Measurements from ENCODE around the gene MARCO. TPM values are rescaled to one million over a fixed set of nuclear protein-coding genes. Genes with fewer than 3 reads are reported as not detected.

The MARCO gene
- total RNA-seq, 1 experiment from 2014 or later = 0.54 TPM

DNA sequence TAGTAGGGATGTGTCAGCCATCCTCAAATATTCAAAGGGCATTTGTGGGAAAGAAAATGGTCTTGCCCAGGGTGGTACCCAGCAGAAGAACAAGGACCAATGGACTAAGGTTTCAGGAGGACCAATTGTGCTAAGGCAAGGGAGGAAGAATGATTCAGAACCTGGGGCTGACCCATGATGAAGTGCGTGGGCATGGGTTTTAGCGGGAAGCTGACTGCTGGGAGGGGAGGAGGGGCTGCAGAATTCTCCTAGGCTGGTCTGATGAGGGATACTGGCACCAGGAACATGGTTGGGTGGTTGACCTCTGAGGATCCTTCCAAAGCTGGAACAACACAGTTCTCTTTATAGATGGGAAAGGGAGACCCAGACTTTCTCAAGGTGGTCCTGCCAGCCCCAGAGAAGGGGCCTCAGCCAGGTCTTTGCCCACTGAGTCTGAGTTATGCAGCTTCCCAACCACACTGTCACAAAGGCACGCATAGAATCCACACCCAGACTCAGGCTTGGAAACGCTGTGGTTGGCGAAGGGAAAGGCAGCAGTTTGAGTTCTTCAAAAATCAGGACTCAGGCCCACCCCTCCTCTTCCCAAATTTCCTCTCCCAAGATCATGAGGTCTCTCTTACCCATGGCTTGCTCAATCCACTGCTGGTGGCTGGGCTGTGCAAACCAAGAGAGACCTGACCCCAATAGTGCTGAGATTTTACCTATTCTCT lies 37.3 kb downstream of the MARCO start:
- ATAC-seq (no peak), DNase-seq (ENCODE audit: low read depth, low spot score) (no peak)
- POLR2A ChIA-PET = no interaction called here
- no peak overlapping the region for H2AFZ ChIP-seq (ENCODE audit: low read depth, low read length, poor library complexity, severe bottlenecking)
- H3K9ac ChIP-seq (ENCODE audit: low read length) = no peak overlapping the region
- TF ChIP-seq JUND (IDR thresholded peaks at IDR 0.05) = no peak
- no peaks in the 10 kb centered on the region for H3K9me3 ChIP-seq (ENCODE audit: control insufficient read depth in 1 of 2, insufficient read depth in 1 of 2, low read depth in 1 of 2, low read length in 2 of 2)
- CTCF ChIA-PET = no interaction called here
- peaks cover 0 to 1% of the 10 kb centered on the region in 2 experiments; a peak in 1 of 4 replicates for H3K4me1 ChIP-seq (ENCODE audit: control insufficient read depth in 1 of 2, insufficient read depth in 2 of 2, low read length in 2 of 2)
- no peaks in the 10 kb centered on the region for H3K9me2 ChIP-seq (ENCODE audit: insufficient read depth)
- peaks cover 11% of the 10 kb centered on the region for H3K27me3 ChIP-seq (ENCODE audit: insufficient read depth, low read length)
- H4K20me1 ChIP-seq (ENCODE audit: insufficient read depth) = no peaks in the 10 kb centered on the region
- RAD21 ChIA-PET (ENCODE audit: low non-redundant PET in 1 of 2, low total read pairs in 2 of 2, uncharacterized antibody in 2 of 2, unreplicated experiment in 2 of 2) = no interaction called here
- H3K4me2 ChIP-seq (ENCODE audit: low read length) = no peak overlapping the region
- H3K4me3 ChIP-seq (replicated peaks in 1 of 2; ENCODE audit: low read depth in 1 of 2, low read length in 2 of 2) = no peak overlapping the region
- BruUV-seq (replicated peaks) = no TSS peak
- intact Hi-C loops (cut with micrococcal nuclease) = no loop called here
- H3K27ac ChIP-seq (ENCODE audit: low read depth, low read length) = no peak overlapping the region
- no peaks in the 10 kb centered on the region for H3K79me2 ChIP-seq (ENCODE audit: insufficient read depth, low read length)
- no peaks in the 10 kb centered on the region for H3K36me3 ChIP-seq (ENCODE audit: control insufficient read depth in 1 of 2, insufficient read depth in 2 of 2, low read length in 2 of 2)

DNA sequence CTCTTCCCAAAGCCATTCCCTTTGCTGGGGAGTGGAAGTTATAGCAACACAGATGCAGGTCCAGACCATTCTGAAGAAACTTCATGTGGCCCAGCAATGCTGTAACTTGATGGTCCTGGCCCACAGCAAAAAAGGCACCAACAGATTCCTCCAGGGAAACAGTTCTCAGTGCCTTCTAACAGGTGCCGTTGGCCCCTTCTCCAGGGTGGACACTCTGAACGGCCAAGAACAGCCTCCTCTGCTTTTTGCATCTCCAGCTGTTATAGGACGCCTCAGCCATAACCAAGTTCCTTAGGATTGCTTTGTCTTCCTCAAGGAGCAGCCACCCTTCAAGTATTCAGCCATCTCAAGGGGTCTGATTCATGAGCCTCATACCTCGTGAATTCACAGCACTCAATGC lies 38.0 kb downstream of the MARCO start:
- Histone ChIP-seq H3K9me3 (ENCODE audit: control insufficient read depth in 1 of 2, insufficient read depth in 1 of 2, low read depth in 1 of 2, low read length in 2 of 2) (no peaks in the 10 kb centered on the region), H3K9me2 (ENCODE audit: insufficient read depth) (no peaks in the 10 kb centered on the region), H3K27me3 (ENCODE audit: insufficient read depth, low read length) (peaks cover 18% of the 10 kb centered on the region), H3K4me1 (ENCODE audit: control insufficient read depth in 1 of 2, insufficient read depth in 2 of 2, low read length in 2 of 2) (no peaks in the 10 kb centered on the region), H3K9ac (ENCODE audit: low read length) (no peak overlapping the region), H3K79me2 (ENCODE audit: insufficient read depth, low read length) (no peaks in the 10 kb centered on the region), H3K27ac (ENCODE audit: low read depth, low read length) (no peak overlapping the region), H3K4me3 (replicated peaks in 1 of 2; ENCODE audit: low read depth in 1 of 2, low read length in 2 of 2) (no peak overlapping the region), H3K4me2 (ENCODE audit: low read length) (no peak overlapping the region), H4K20me1 (ENCODE audit: insufficient read depth) (no peaks in the 10 kb centered on the region), H2AFZ (ENCODE audit: low read depth, low read length, poor library complexity, severe bottlenecking) (no peak overlapping the region), H3K36me3 (ENCODE audit: control insufficient read depth in 1 of 2, insufficient read depth in 2 of 2, low read length in 2 of 2) (no peaks in the 10 kb centered on the region)
- BruUV-seq (replicated peaks) = no TSS peak
- intact Hi-C loops (cut with micrococcal nuclease) = no loop called here
- no peak for DNase-seq (ENCODE audit: low read depth, low spot score)
- RAD21 ChIA-PET (ENCODE audit: low non-redundant PET in 1 of 2, low total read pairs in 2 of 2, uncharacterized antibody in 2 of 2, unreplicated experiment in 2 of 2) = no interaction called here
- TF ChIP-seq ZNF274 (IDR thresholded peaks at IDR 0.05; ENCODE audit: low read depth, low read length) (no peak), POLR2A (IDR thresholded peaks at IDR 0.05; ENCODE audit: borderline replicate concordance, extremely low read depth, insufficient read depth, insufficient read length) (no peak), SP1 (IDR thresholded peaks at IDR 0.05; ENCODE audit: low read depth) (no peak), ZFX (IDR thresholded peaks at IDR 0.05) (no peak), EZH2phosphoT487 (IDR thresholded peaks at IDR 0.05; ENCODE audit: borderline replicate concordance) (no peak), RAD21 (IDR thresholded peaks at IDR 0.05; ENCODE audit: low read depth) (no peak), SRF (IDR thresholded peaks at IDR 0.05; ENCODE audit: low read depth) (no peak), ELF1 (IDR thresholded peaks at IDR 0.05; ENCODE audit: borderline replicate concordance, low read depth) (no peak), CEBPB (IDR thresholded peaks at IDR 0.05; ENCODE audit: low read depth) (no peak), JUND (IDR thresholded peaks at IDR 0.05) (no peak), CBX3 (IDR thresholded peaks at IDR 0.05; ENCODE audit: low read depth) (no peak), FOSL1 (IDR thresholded peaks at IDR 0.05; ENCODE audit: low read depth) (no peak), YY1 (IDR thresholded peaks at IDR 0.05; ENCODE audit: extremely low read depth, insufficient replicate concordance, low read depth, low read length) (no peak), POLR2AphosphoS5 (IDR thresholded peaks at IDR 0.05; ENCODE audit: low read depth, low read length) (no peak), EZH2 (IDR thresholded peaks at IDR 0.05) (no peak), EGR1 (IDR thresholded peaks at IDR 0.05; ENCODE audit: low read depth) (no peak)
- TF ChIP-seq, protein P1, sequence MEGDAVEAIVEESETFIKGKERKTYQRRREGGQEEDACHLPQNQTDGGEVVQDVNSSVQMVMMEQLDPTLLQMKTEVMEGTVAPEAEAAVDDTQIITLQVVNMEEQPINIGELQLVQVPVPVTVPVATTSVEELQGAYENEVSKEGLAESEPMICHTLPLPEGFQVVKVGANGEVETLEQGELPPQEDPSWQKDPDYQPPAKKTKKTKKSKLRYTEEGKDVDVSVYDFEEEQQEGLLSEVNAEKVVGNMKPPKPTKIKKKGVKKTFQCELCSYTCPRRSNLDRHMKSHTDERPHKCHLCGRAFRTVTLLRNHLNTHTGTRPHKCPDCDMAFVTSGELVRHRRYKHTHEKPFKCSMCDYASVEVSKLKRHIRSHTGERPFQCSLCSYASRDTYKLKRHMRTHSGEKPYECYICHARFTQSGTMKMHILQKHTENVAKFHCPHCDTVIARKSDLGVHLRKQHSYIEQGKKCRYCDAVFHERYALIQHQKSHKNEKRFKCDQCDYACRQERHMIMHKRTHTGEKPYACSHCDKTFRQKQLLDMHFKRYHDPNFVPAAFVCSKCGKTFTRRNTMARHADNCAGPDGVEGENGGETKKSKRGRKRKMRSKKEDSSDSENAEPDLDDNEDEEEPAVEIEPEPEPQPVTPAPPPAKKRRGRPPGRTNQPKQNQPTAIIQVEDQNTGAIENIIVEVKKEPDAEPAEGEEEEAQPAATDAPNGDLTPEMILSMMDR (IDR thresholded peaks at IDR 0.05 in 2 of 3, conservative IDR thresholded peaks at IDR 0.05 in 1 of 3; ENCODE audit: borderline replicate concordance in 1 of 3, insufficient read depth in 1 of 3, low read depth in 2 of 3, low read length in 2 of 3) = no peak
- TF ChIP-seq, protein P2, sequence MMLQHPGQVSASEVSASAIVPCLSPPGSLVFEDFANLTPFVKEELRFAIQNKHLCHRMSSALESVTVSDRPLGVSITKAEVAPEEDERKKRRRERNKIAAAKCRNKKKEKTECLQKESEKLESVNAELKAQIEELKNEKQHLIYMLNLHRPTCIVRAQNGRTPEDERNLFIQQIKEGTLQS (IDR thresholded peaks at IDR 0.05) = no peak
- TF ChIP-seq, protein P3, sequence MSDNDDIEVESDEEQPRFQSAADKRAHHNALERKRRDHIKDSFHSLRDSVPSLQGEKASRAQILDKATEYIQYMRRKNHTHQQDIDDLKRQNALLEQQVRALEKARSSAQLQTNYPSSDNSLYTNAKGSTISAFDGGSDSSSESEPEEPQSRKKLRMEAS (IDR thresholded peaks at IDR 0.05) = no peak
- ATAC-seq = no peak
- CTCF ChIA-PET = no interaction called here
- POLR2A ChIA-PET = no interaction called here

All from HCT116 (cell line).